GM19463 (cell line): Measurements from ENCODE around the gene GPER1.

Experiments
- ATAC-seq: cut with Tn5 transposase; IDR thresholded peaks from one replicate; pipeline ENCODE4 v1.9.1; 2021; ENCODE audit warnings: mild to moderate bottlenecking, moderate library complexity; ENCODE audit not compliant: unreplicated experiment

Gene GPER1

DNA sequence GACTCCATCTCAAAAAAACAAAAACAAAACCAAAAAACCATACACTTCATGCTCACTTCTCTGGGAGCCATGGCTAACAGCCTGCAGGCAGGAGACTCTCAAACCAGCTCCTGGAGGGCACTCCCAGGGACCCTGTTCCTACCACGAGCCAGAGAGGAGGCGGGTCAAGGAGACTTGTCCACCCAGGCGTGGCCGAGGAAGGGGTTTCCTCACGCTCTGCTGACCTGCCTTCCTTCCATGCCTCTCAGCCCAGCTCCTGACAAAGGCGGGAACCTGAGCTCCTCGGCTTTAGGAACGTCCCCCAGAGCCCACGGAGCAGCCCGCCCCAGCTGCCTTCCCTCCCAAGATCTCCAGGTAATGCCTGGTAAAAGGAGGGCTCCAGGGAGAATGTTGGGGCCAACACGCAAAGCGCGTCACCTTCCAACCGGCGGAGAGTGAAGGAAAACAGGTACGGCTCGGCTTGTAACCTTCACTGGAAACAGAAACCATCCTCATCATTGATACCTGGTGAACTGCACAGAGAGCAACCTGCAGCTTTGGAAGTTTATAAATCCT is 34.0 kb upstream of the GPER1 start:
- no peak for ATAC-seq

GRCh38 chr7:1054438-1054837 is 33.5 kb upstream of the GPER1 start:
- no peak for ATAC-seq

DNA sequence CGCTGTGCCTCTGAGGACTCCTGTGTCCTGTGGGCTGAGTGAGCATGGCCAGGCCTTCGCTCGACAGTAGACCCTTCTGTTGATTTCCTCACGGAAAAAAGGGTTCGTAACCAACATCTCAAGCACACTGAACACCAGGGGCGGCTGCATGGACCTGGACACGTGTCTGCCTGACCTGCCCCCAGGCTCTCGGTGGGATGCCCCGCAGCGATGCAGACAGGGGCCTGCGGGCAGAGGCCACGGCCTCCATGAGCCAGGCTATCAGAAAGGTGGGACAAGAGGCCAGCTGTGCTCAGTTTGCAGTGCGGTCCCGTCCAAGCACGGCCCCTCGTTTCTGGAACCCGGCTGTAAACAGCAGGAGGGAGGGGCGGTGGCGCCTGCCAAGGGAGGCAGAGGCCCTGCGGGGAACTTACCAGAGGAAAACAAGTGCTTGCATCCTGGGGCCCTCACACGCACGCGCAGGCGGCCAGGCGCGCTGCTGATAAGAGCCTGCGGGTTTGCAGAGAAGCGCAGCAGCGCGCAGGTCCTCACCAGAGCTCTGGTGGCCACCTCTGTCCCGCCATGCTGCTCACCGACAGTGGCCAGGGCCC is 33.0 kb upstream of the GPER1 start:
- ATAC-seq = no peak

DNA sequence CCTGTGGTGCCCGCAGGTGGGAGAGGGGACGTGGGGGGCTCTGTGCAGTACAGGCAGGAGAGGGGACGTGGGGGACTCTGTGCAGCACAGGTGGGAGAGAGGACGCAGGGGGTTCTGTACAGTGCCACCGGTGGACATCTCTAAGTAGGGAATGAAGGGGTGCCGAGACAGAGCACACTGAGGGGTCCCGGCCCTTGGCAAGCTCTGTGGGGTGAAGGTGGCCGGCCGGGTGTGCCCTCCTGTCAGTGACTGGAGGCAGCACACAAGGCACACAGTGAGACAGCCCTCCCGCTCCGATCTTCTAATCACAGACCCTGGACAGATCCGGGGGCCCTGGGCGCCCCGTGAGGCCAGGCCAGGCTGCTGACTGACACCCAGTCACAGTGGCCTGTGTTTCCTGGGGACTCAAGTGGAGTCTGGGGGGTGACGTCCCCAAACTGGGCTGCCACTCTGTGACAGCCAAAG is 32.4 kb upstream of the GPER1 start:
- no peak for ATAC-seq

DNA sequence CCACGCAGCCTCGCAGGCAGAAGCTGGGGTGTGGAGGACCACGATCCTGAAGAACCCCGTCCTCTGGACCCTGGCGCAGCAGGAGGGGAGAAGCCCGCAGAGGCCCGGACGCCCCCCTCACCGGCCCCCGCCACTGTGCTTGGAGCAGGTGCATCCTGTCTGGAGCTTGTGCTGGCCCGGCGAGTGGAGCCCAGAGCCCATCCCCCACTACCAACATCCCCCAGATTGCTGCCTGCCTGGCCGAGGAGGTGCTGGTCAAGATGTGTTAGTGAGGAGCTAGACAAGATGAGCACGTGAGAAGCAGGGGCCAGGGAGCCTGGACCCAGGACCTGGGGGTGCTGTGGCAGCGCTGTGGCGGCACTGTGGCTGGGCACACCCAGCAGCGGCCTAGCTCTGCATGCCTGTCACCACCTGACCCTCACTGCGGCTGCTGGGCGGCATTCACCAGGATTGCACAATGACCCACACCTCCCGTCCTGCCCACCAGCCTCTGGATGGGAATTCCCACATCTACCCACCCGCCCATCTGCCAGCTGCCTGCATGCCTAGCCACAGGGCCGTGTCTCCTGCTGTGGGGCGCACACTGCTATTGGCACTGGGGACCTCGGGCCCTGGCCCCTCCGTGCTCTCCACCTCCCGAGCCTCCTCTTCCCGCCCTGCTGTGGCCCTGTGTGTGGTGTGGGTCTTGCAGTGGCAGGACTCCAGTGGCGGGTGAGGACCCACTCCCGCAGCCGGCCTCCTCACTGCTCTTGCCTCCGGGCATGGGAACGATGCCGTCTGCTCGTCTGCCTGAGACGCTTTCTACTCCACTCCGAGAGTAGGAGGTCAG is 31.7 kb upstream of the GPER1 start:
- ATAC-seq = no peak

GRCh38 chr7:1056785-1057410 is 31.0 kb upstream of the GPER1 start:
- no peak for ATAC-seq

- ATAC-seq = no peak
These were observed 30.3 kb upstream of the GPER1 start for GRCh38 chr7:1057416-1058291.

- no peak for ATAC-seq
These were observed 29.6 kb upstream of the GPER1 start for GRCh38 chr7:1058311-1058710.

DNA sequence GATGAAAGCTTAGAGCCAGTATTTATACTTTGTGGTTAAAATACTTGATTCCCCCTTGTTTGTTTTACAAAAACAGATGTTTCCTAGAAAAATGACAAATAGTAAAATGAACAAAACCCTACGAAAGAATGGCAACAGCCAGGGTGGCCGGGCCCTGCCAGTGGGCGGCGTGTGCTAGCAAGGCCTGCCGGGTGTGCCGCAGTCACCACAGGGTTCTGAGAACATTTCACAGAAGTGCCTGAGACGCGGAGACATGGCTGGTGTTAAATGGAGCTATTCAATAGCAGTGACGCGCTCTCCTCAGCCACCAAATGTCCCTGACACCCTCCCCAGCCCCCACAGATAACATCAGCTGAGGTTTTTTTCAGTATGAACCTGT is 29.1 kb upstream of the GPER1 start:
- no peak for ATAC-seq

DNA sequence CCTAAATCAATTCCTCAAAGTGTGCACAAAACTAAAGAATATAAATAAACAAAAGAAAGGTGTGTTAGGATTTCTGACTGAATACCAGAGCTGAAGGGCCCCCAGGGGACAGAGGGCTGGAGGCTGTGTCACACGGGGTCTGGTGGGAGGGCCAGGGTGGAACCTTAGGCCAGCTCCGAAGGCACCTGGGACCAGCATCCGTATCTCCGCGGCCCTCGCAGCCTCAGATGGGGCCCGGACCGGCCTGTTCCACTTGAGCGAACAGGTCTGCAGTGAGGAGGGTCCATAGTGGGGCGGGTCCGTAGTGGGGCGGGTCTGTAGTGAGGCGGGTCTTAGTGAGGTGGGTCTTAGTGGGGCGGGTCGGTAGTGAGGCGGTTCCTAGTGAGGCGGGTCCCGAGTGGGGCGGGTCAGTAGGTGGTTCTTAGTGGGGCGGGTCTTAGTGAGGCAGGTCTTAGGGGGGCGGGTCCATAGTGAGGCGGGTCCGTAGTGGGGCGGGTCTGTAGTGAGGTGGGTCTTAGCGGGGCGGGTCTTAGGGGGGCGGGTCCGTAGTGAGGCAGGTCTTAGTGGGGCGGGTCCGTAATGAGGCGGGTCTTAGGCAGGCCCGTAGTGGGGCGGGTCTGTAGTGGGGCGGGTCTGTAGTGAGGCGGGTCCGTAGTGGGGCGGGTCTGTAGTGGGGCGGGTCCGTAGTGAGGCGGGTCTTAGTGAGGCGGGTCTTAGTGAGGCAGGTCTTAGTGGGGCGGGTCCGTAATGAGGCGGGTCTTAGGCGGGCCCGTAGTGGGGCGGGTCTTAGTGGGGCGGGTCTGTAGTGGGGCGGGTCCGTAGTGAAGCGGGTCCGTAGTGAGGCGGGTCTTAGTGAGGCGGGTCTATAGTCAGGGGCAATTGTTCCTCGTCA is 28.5 kb upstream of the GPER1 start:
- no peak for ATAC-seq

DNA sequence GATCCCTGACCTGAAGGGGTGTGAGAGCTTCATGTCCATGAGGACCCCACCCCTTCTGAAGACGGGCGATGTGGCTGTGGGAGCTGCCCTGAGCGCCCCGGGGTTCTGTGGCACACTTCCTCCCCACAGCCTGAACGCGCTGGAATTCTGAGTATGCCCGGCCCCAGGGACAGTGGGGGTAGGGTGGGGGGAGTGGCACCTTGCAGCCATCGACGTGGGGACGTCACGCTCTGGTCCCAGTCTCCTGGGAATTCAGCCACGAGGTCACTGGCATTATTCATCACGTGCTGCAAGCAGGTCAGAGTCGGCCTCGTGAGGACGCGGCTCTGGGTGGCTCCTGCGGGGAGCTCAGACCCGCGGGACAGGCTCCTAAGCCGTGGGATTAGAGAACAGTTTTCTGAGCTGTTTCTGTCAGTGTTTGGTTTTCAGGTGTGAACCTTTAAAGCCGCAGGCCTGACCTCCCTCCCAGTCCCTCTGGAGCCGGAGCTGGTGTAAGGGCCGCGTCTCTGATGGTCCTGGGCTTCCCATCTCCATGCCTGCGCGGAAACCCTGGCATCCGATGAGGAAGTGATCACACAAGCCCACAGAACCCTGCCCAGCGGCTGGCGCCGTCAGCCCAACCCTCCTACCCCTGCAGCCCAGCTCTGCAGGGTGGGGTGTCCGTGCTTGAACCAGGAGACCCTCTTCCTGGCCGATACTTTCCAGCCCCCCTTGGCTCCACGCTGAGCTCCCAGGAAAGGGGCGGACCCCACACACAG is 27.4 kb upstream of the GPER1 start:
- ATAC-seq = no peak

GRCh38 chr7:1061180-1061579 is 26.7 kb upstream of the GPER1 start:
- ATAC-seq = no peak

- ATAC-seq = peak; percentile 55
These were observed 25.3 kb upstream of the GPER1 start for GRCh38 chr7:1062296-1063294.

DNA sequence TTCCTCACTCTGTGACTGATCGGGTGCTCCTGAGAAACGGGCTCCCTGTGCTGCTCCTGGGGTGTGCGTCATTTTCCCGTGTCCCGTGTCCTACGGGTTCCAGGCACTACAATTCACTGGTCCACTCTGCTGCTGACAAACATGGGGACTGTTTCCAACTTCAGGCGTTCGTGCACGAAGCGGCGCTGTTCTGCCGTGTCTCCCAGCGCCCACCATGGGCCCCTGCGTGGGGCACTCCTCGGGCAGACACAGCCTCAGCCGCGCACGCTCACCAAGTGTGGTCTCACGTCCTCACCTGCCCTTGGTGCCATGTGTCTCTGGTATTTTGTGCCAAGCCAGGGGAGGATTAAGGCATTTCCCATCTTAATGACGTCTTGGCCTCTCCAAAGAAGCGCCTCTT is 24.6 kb upstream of the GPER1 start:
- no peak for ATAC-seq

GRCh38 chr7:1064581-1064980 is 23.3 kb upstream of the GPER1 start:
- no peak for ATAC-seq

DNA sequence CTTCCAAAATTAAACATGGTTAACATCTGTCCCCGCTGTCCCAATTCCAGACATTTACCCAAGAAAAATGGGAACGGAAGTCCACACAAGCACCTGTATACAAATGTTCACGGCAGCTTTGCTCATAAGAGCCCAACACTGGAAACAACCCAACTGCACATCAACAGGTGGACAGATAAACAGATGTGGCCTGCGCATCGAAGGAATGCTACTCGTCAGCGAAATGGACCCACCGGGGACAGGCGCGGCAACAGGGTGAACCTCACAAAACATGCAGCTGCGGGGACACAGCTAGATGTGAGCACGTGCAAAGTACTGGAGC is 22.7 kb upstream of the GPER1 start:
- no peak for ATAC-seq

GRCh38 chr7:1065585-1066241 is 22.2 kb upstream of the GPER1 start:
- ATAC-seq = peak; percentile 53

- ATAC-seq = no peak
These were observed 21.7 kb upstream of the GPER1 start for GRCh38 chr7:1066242-1066588.
